ENCODE results near the gene LPIN2.
"Not testable (repeated sequence)": the region's sequence is repeated elsewhere in the genome, so short reads cannot be mapped to it uniquely, and the experiment has no call there.

LPIN2 gene

DNA sequence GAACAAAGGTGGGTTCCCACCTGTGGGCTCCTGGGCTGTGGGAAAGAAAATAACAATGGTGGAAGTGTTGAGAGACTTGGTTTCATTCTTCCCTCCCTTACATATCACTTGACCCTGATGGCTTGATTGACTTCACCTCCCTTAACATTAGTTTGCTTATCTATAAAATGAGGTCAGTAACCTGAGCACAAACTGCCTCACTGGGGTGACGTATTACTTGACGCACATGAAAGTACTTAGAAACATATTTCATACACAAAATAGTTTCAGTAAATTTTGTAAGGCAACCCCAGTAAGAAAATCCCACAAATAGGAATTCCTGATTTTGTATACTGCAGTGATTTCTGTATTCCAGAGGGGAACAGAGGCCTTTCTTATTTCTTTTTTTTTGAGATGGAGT, 29.4 kb upstream of the LPIN2 start:
- no peak for DNase-seq (ENCODE audit: low read depth)

DNA sequence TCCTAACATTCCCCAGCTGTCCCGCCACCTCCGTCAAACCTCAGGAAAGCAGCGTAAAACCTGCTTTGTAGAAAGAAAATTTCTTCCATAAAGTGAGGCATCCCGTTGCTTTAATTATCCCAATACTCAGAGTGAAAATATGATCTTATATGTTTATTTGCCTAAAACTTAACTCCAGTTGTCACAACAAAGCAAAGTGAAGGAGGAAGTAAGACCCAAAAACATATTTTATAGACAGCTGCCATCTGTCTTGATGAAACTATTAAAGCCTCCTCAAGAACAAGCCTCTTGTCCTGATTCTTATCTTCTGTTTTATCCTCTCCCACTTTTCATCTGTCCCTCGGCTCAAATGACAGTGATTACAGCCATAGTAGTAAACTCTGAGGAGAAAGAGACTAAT, 28.9 kb upstream of the LPIN2 start:
- DNase-seq (ENCODE audit: low read depth): no peak

DNA sequence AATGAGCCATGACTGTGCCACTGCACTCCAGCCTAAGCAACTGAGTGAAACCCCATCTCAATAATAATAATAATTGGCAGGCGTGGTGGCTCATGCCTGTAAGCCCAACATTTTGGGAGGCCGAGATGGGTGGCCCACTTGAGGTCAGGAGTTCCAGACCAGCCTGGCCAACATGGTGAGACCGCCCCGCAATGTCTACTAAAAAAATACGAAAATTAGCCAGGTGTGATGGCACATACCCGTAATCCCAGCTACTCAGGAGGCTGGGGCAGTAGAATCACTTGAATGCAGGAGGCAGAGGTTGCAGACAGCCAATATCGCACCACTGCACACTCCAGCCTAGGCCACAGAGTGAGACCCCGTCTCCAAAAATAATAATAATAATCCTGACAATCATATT, 27.9 kb upstream of the LPIN2 start:
- no peak for DNase-seq (ENCODE audit: low read depth)

DNA sequence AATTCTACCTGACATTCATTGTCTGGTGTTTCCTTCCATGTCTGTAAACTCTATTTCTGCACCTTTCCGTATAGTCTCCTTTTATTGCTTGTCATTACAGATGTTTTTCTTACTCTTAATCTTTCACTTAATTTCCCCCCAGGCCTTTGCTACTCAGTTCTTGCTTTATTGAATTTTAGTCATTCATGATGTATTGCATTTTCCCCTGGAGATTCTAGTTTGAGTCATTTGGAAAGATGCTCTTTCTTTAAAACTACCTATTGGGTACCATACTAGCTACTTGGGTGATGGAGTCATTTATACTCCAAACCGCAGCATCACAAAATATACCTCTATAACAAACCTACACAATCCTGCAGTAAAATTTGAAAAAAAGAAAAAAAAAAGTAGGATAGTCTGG, 27.2 kb upstream of the LPIN2 start:
- no peak for DNase-seq (ENCODE audit: low read depth)

DNA sequence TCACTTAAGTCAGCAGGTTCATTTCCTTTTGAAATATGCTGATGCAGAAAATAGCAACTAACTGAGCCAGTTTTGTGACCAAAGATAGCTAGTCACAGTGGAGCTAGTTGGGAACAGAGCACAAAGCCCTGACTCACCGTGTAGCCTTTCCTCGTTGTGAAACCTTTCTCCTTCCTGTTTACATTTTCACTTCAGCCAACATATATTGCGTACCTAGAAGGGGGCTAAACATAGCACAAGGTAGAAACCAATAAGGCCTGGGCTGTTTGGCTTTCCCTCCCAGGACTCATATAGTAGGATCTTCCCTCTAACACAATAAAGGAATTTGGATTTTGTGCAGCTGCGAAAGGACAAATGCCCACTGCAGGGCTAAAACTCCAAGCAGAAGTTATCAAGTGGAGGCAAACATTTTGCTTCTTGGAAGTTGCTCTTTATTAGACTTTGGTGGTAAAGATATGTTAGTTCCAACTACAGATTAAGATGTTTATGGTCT, 24.5 kb upstream of the LPIN2 start:
- peak; percentile 87 for DNase-seq (ENCODE audit: low read depth)

DNA sequence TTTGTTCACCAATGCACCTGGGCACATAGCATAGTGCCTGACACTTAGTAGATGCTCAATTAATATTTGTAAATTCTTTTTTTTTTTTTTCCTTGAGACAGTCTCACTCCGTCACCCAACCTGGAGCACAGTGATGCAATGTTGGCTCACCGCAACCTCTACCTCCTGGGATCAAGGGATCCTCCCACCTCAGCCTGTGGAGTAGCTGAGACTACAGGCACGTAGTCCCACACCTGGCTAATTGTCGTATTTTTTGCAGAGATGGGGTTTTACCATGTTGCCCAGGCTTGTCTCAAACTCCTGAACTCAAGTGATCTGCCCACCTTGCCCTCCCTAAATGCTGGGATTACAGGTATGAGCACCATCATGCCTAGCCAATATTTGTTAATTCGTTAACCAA, 23.2 kb upstream of the LPIN2 start:
- no peak for DNase-seq (ENCODE audit: low read depth)

DNA sequence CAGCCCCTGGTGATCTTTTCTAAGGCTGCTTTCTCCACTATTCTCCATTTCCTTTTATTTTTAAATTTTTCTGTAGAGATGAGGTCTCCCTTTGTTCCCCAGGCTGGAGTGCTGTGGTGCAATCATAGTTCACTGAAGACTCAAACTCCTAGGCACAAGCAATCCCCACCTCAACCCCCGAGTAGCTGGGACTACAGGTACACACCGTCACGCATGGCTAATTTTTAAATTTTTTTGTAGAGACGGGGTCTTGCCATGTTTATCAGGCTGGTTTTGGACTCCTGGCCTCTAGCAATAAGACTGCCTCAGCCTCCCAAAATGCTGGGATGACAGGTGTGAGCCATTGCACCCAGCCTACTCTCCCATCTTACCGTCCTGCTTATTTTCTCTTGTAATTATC, 22.7 kb upstream of the LPIN2 start:
- no peak for DNase-seq (ENCODE audit: low read depth)

DNA sequence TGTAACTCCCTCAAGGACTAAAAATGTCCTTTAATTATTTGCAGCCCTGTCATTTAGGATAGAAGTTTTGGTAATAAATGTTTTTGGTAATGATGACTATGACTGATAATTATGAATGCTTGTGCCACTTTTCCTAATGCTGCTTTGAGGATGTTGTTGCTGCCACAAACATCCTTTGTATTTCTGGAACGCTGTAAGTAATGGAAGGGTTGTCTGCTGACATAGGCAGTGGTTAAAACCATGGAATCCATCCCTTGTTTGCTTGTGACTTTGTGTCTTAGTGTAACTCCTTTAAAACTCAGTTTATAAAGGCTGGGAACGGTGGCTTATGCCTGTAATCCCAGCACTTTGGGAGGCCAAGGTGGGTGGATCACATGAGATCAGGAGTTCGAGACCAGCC, 19.8 kb upstream of the LPIN2 start:
- DNase-seq (ENCODE audit: low read depth): no peak

DNA sequence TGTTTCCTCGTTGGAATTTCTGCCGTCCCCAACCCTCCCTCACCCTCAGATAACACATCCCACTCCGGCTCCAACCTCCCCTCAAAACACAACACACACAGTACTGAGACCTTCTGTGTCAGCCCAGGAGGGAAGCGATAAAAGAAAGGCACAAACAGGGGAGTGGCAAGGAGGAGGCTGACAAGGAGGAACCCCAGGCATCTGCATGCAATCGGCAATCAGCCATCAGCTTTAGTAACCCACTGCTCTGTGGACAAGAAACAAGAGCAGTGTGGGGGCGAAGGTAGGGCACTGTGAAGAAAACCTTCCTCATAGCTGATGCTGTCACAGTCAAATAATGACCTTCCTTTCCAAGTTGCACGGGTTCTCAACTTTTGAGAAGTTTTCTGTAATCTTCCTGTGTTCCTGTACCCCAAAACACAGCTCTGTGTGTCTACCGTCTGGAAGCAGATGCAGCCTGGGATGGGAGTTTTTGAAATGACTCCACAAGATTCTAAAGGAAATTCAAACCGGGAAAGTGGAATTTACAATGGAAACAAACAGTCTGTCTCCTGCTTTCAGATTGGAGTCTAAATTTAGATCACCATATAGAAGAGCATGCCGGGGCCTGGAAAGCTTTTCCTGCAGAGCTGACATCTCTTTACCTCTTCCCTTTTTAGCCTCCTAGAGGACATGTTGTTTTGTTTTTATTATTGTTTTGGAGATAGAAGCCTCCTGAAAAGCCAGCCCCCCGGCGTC, 16.4 kb upstream of the LPIN2 start:
- DNase-seq (ENCODE audit: low read depth): no peak

DNA sequence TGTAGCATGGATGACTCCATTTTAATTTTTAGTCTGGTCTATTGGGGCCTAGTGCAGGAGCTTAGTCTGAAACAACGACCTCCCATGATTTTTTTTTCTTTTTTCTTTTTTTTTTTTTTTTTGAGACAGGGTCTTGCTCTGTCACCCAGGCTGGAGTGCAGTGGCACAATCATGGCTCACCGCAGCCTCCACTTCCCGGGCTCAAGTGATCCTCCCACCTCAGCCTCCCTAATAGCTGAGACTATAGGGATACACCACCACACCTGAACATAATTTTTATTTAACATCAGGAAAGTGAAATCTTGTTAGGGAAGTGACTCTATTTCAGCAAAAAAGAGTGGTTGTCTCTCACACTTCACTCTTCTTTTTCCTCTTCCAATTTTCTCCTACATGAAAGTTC, 15.2 kb upstream of the LPIN2 start:
- not testable (repeated sequence) for DNase-seq (ENCODE audit: low read depth)

DNA sequence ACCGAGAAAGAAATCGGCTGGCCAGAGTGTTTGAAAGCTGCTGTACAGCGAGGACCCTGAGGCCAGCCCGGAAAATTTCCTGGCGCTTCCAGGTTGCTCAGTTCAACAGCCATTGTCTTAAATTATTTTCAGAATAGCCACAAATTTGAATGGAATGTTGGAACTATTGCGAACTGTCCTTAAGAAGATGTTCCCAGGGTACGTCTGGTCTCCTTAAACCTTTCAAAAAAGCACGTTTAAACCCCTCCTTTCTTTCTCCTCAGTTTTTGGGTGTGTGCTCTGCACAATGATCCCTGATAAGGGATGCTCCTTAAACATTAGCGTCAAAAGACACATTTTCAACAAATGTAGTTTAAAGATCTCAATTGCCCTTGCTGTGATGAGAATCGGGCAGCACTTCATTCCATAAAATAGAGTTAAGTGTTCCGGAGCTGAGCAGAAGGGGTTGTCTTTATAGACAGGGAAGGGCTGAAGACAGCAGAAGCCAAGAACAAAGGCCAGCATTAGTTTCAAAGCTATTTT, 14.5 kb upstream of the LPIN2 start:
- DNase-seq (ENCODE audit: low read depth): no peak

DNA sequence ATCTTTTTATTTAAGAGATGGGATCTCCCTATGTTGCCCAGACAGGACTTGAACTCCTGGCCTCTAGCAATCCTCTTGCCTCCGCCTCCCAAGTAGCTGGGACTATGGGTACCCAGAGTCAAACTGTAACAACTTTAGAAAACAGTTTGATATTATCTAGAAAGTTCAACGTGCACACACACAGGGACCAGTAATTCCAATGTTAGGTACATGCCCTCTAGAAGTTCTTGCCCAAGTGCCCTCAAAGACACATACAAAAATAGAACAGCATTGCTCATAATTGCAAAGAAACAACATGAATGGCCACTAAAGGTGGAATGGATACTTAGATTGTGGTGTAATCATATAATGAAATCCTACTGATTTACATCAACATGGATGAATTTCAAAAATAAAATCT, 12.6 kb upstream of the LPIN2 start:
- no peak for DNase-seq (ENCODE audit: low read depth)

DNA sequence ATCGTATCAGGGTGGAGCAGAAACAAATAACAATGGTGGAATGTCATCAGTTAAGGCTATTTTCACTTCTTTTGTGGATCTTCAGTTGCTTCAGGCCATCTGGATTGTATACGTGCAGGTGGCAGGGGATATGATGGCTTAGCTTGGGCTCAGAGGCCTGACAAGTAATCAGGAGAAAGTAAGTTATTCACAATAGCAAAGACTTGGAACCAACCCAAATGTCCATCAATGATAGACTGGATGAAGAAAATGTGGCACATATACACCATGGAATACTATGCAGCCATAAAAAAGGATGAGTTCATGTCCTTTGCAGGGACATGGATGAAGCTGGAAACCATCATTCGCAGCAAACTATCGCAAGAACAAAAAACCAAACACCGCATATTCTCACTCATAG, 10.7 kb upstream of the LPIN2 start:
- not testable (repeated sequence) for DNase-seq (ENCODE audit: low read depth)

DNA sequence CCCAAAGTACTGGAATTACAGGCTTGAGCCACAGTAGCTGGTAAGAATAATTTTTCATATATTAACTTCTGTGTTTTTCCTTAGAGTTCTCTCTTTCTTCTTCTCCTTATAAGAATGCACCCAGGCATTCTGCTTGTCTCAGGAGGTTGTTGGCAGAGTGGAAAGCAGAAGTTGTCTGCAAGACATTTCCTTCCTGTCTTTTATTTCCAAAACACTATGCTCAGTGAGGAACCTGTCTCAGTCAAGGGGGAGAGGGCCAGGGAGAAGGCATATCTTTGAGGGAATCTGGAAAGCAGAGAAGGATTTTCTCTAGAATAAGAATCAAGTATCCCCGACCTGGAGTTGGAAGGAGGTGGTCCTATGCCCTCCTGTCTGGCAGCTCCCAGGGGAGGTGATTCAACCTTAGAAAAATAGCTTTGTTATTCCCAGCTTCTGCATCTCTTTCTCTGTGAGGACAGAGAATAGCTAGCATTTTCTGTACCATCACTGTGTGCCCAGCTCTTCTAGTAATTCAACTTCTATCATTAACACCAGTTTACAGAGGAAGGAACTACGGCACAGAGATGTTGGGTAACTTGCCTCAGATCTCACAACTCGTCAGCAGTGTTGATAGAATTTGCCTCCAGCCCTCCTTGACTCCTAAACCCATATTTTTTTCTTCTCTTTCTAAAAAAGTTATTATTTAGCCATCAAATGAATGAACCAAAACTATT, 3.8 kb upstream of the LPIN2 start:
- no peak for DNase-seq (ENCODE audit: low read depth)

DNA sequence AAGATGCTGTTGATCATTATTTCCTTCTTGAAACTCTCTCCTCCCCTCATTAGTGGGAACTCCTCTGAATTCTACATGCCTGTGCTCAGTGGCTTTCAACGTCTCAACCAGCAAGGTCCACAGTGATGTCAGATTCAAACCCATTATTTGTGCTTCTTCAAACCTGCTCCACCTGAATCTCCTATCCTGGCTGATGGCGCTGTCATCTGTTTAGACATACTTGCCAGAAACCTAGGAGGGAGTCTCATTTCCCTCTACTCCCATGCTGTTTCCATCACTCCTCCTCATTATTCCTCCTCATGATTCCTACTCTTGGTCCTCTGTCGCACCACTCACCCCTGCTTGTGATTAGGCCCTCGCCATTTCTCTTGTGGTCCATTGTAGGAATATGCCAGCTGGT, 2.9 kb upstream of the LPIN2 start:
- DNase-seq (ENCODE audit: low read depth): no peak

DNA sequence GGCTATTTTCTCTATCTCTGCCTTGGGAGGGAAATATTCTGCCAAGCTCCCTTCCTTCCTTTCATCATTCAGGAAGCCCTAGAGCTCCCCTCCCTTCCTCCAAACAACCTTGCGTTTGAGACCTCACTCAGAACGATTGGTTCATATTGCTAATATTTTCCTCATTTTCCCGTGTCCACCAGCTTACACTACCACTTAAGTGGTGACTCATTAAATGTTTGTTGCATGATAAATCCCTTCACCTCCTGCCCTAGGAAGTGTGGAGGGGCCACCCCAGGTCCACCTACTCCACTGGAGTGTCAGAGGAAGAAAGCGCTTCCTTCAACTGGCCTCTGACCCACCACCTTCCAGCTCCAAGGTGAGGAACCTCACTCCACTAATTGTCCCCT, 2.3 kb upstream of the LPIN2 start:
- peak; percentile 84 for DNase-seq (ENCODE audit: low read depth)

DNA sequence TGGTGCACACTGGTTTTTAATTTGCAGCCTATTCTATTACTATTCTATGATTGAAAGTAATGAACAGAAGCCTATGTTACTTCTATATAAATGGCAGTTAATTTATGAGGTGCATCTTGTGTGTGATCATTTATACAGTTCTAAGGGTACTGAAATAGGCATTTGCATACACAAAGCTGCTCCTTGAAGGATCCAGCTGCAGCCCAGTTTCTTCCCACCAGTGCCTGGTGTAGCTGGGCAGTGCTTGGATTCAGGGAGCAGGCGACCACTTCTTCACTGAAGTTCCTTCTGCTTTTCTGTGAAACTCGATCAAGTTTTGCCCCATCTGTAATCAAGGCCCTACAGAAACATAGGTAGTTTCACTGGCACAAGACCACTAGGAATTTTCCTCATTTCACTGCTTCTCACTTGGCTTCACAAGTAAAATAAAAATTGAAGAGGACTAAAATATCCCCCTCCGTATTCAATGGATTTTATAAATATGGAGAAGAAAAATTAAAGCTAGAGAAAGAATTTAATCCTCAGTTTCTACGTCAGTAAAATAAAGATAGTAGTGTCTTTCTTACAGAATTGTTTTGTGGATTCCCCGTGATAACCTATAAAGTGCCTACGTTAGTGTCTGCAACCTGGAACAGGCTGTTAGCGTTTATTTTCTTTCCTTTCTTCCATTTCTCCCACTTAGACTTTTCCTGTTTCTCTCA, 1.7 kb upstream of the LPIN2 start:
- DNase-seq (ENCODE audit: low read depth): no peak

DNA sequence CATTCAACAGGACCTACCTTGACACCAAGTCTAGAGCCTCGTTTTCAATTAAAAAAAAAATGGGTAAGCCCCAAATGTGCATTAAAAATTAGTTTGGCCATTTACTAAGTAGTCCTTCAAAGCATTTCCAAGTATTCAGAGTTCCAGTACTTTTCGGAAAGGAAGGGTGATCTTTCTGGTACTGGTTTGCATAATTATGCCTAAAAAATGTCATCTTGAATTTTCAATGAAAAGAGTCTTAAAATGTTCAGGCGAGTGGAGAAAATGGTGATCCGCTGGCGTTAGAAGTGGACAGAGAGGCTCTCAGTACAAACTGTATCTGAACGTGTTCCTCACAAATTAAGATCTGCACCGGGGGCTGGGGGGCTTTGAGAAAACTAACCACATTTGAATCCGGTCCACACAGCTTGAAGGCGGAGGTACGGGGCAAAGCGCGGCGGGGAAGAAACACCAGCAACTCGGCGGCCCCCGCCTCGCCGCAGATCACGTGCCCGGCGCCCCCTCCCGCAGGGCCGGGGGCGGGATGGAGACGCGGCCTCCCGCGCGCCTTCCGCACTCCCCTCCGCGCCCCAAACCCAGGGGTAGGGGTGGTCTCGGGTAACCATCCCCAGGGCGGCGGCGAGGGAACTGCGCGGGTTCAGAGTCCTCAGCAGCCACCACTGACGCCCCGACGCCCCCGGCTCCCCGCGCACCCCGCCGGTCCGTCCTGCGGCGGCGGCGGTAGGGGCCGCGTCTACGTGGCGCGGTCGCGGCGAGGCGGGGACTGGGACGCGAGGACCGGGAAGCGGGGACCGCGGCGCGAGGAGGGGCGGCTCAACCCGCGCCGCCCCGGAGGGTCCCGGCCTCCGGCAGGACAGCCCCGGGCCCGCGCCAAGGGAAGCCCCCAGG, 564 bp downstream of the LPIN2 start:
- peak; percentile 18 for DNase-seq (ENCODE audit: low read depth)

DNA sequence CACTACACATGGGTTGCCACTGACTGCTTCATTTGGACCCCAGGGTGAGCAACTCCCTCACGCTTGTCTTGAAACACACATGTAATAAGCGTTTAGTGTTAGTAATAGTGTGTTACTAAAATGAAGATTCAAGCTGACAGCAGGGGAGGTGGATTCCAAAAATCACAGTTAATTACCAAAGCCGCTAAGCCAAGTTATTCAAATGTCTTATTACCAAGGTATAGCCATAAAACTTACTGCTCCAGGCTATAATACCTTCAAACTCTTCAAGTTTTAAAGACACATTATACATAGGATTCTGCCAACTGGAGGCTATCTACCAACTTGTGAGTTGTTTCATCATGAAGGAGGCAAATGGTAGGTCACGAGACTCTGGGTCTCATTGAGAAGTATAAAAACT, 2.9 kb downstream of the LPIN2 start:
- DNase-seq (ENCODE audit: low read depth): no peak

DNA sequence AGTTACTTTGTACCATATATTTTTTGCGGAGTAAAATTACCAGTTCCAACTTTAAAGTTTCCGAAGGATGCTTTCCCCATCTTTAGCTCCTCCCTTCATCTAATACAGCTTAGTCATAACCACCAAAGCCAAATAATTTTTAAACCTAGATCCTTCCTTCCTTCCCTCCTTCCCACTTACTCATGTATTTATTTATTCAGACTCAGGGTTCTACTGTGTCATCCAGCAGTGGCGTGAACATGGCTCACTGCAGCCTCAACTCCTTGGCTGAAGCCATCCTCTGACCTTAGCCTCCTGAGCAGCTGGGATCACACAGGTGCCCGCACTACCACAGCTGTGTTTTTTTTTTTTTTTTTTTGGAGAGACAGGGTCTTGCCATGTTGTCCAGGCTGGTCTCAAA, 4.4 kb downstream of the LPIN2 start:
- DNase-seq (ENCODE audit: low read depth): peak; percentile 77

DNA sequence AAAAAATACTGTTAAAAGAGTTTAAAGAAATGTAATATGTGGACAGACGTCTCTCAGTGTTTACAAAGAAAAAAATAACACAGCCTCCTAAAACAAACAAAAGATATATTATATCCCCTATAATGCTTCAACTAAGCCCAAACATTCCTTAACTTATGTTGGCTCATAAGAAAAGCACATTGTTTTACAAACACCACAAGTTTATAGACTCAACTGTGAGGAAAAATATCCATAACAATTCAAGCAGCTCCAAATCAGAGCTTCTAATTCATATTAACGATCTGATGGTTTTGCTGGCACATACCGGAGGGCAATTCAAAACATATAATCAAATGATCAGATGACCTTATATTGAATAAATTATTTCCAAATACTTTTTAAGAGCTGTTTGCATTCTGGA, 5.5 kb downstream of the LPIN2 start:
- no peak for DNase-seq (ENCODE audit: low read depth)

DNA sequence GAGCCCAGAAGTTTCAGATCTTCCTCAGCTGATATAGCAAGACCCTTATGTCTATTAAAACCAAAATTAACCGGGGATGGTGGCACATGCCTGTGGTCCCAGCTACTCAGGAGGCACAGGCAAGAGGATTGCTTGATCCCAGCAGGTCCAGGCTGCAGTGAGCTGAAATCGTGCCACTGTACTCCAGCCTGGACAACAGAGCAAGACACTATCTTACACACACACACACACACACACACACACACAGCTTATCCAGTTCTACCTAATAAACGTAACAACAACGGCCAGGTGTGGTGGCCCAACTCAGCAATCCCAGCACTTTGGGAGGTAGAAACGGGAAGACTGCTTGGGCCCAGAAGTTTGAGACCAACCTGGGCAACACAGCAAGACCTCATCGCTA, 7.5 kb downstream of the LPIN2 start:
- DNase-seq (ENCODE audit: low read depth): no peak
